Right lobe of liver (tissue), 6 donors: ENCODE data around the gene TMEM125. TPM values are rescaled to one million over a fixed set of nuclear protein-coding genes. Genes with fewer than 3 reads are reported as not detected.

Experiments
- ATAC-seq, 4 donors: fragments of 200-7000 bp; cut with Tn5 transposase; one replicate each; pipeline ENCODE4 v1.9.1; 2020; ENCODE audit warnings: mild to moderate bottlenecking in 4 of 4, moderate library complexity in 4 of 4
- DNase-seq, 3 donors: peaks; one replicate each; pipeline ENCODE4 v3.0.0-alpha.2; 2020
- H3K27ac ChIP-seq, 3 donors: fragments of 200-600 bp; one replicate each; pipeline ENCODE4 v1.8.0; 2022
- H3K27me3 ChIP-seq, 2 donors: fragments of 200-600 bp; one replicate each; pipeline ENCODE4 v1.8.0; 2022
- H3K36me3 ChIP-seq, 4 donors: fragments of 200-600 bp; sonication (generic) in 1 of 4; one replicate each; pipeline versions ENCODE4 v1.5.1 to v1.8.0; 2017 to 2022; ENCODE audit warnings: control low read depth in 1 of 4
- H3K4me1 ChIP-seq, 4 donors: fragments of 200-600 bp; sonication (generic) in 1 of 4; one replicate each; pipeline versions ENCODE4 v1.5.1 to v1.8.0; 2017 to 2022; ENCODE audit warnings: control low read depth in 1 of 4
- H3K4me3 ChIP-seq, 3 donors: fragments of 200-600 bp; one replicate each; pipeline ENCODE4 v1.8.0; 2022
- H3K9me3 ChIP-seq, 4 donors: fragments of 200-600 bp; sonication (generic) in 1 of 4; one replicate each; pipeline versions ENCODE4 v1.5.1 to v1.8.0; 2017 to 2022; ENCODE audit warnings: control low read depth in 1 of 4
- POLR2A ChIP-seq: fragments of 450-650 bp; IDR thresholded peaks from one replicate; pipeline ENCODE4 v1.6.1; 2017; ENCODE audit warnings: antibody characterized with exemption, mild to moderate bottlenecking
- WGBS: methylation state at CpG from one replicate; pipeline ENCODE4 v1.1.6; 2018; ENCODE audit warnings: low coverage, low lambda C conversion rate; ENCODE audit not compliant: insufficient coverage; ENCODE audit errors: missing lambda C conversion rate; 5-methylcytosine and 5-hydroxymethylcytosine counted together
- intact Hi-C, 2 donors: fragments of 100-400 bp; cut with DNase I; formaldehyde crosslinking; loops; one replicate each; pipeline versions ENCODE4 v1.11.2 to v1.14.1; 2022
- total RNA-seq, 6 experiments: library from RNA; depleted of rRNA in 2 of 6; stranded (reverse); fragments of >200 nt in 2 of 6; fragmentation: NEBNext Ultra II Directional in 3 of 6; extraction: Animal tissue kit (Norgen Biotek cat#: 25700) in 3 of 6; gene quantifications; one replicate each; pipeline versions ENCODE4 v1.1.0 to v1.2.4, GENCODE V29; 2016 to 2023
- TF ChIP-seq, protein P1 (sequence below), 4 donors: fragments of 200-600 bp in 3 of 4; fragments of 450-650 bp in 1 of 4; IDR thresholded peaks; one replicate each; pipeline versions ENCODE4 v1.5.1 to v1.8.0; 2016 to 2022; ENCODE audit warnings: antibody characterized with exemption in 4 of 4, mild to moderate bottlenecking in 2 of 4
- donor health status: DM: no; HTN: yes; CAD: no.
- donor health status: DM: no; HTN: no; CAD: no.
- donor health status: DM: no; HTN: no; CAD: no.
- donor health status: DM: no; HTN: yes; CAD: no.
- donor health status: DM: no; HTN: yes; CAD: no.

Gene TMEM125
- total RNA-seq, 6 experiments from 2014 or later, result 0.21 to 0.27 TPM; not detected in 4

DNA sequence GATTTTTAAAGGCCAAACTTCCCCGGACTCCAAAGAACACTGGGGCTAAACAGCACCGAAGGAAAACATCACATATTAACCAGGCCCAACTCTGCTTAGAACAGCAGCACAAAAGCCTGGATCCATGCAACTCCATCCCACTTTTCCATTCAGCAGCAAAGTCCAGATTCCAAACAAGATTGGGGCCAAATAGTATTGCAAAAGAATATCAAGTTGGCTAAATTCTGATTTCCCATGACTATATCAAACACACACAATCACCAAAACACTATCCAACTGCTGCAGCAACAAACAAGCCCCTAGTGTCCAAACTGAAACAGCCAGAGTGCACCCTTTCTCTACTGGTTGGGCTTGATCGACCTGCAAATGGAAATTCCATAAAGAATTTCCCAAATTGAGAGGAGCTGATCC is 19.4 kb upstream of the TMEM125 start:
- TF ChIP-seq, protein P1, sequence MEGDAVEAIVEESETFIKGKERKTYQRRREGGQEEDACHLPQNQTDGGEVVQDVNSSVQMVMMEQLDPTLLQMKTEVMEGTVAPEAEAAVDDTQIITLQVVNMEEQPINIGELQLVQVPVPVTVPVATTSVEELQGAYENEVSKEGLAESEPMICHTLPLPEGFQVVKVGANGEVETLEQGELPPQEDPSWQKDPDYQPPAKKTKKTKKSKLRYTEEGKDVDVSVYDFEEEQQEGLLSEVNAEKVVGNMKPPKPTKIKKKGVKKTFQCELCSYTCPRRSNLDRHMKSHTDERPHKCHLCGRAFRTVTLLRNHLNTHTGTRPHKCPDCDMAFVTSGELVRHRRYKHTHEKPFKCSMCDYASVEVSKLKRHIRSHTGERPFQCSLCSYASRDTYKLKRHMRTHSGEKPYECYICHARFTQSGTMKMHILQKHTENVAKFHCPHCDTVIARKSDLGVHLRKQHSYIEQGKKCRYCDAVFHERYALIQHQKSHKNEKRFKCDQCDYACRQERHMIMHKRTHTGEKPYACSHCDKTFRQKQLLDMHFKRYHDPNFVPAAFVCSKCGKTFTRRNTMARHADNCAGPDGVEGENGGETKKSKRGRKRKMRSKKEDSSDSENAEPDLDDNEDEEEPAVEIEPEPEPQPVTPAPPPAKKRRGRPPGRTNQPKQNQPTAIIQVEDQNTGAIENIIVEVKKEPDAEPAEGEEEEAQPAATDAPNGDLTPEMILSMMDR (IDR thresholded peaks at IDR 0.05), result peak; percentile 18 to 50 (median 39)
- TF ChIP-seq POLR2A, result peak; percentile 84
- DNase-seq, result peak in 2 of 3 donors; percentile 7 to 68
- Histone ChIP-seq H3K9me3 (no peaks in the 10 kb centered on the region), H3K36me3 (no peaks in the 10 kb centered on the region), H3K4me1 (peaks cover 0 to 14% (median 3%) of the 10 kb centered on the region in 4 donors), H3K27me3 (no peaks in the 10 kb centered on the region), H3K27ac (peak overlapping the region; percentile 60 to 90 (median 73)), H3K4me3 (peak overlapping the region; percentile 16 to 61 (median 59))
- 38% methylated on average over 3 of the region's 3 CpGs for WGBS
- peak; percentile 71 to 84 (median 74) for ATAC-seq
- intact Hi-C loops, result no loop called here

DNA sequence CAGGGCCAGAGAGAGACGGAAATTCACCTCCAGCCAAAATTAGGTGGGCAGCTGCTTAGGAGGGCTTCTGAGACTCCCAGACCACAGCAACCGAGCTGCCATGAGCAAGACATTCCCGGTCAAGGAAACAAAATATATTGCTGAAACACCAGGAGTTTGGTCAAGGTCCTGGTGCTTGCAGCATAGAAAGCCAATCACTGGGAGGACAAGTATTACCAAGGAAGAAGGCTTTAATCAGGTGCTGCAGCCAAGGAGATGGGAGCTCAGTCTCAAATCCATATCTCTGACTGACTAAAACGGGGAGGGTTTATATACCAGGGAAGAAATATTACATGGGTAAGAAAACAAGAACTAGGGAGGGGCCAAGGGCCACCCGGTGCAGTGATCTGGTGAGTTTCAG is 18.8 kb upstream of the TMEM125 start:
- Histone ChIP-seq H3K27me3 (no peaks in the 10 kb centered on the region), H3K36me3 (no peaks in the 10 kb centered on the region), H3K27ac (peak overlapping the region in 2 of 3 donors; percentile 73 to 90), H3K4me1 (peaks cover 0 to 21% (median 5%) of the 10 kb centered on the region in 4 donors), H3K4me3 (no peak overlapping the region), H3K9me3 (no peaks in the 10 kb centered on the region)
- TF ChIP-seq POLR2A, result no peak
- TF ChIP-seq, protein P1 (IDR thresholded peaks at IDR 0.05), result no peak
- intact Hi-C loops, result no loop called here
- no peak for ATAC-seq
- WGBS, result 39% methylated on average over 4 of the region's 5 CpGs
- peak in 2 of 3 donors; percentile 3 to 13 for DNase-seq

DNA sequence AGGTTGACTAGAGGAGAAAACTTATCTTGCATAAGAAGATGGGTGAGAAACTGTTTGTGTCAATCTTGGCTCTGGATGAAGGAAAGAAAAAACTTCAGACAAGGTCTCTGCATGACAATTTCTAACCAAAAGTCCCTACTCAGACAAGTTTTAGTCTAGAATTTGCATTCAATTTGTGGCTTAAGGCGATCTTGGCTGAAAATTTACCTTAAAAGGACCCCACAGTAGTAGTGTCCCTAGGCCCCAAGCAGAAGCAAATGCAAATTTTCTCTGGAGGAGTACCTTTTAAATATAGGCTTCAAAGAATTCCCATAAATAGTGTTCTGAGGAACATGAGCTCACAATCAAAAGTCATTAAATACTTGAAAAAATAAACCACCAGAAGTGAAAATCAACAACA is 17.6 kb upstream of the TMEM125 start:
- no peak for TF ChIP-seq POLR2A
- TF ChIP-seq, protein P1 (IDR thresholded peaks at IDR 0.05), result no peak
- Histone ChIP-seq H3K27me3 (no peaks in the 10 kb centered on the region), H3K9me3 (no peaks in the 10 kb centered on the region), H3K27ac (no peak overlapping the region), H3K36me3 (no peaks in the 10 kb centered on the region), H3K4me3 (no peak overlapping the region), H3K4me1 (peaks cover 0 to 33% (median 11%) of the 10 kb centered on the region in 4 donors)
- WGBS, result 100% methylated on average over 1 of the region's 1 CpG
- intact Hi-C loops, result no loop called here
- no peak for ATAC-seq
- no peak for DNase-seq

DNA sequence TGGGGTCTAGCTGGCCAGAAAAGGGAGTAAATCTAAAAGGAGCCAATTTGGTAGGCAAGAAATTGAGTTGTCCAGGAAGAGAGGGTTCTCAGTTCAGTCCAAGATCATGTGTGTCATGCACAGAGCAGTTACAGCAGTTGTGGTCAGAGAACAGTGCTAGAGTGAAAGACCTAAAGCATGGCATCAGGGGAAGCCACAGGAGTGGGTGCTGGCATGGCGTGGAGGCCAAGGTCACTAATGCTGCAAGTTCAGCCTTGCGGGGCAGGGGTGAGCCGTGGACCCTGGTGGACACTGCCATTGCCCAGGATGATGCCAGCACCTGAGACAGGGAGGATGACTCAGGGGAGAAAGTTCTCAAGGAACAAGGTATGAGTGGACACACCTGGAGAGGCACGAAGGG is 16.6 kb upstream of the TMEM125 start:
- ATAC-seq (no peak), DNase-seq (peak in 2 of 3 donors; percentile 10 to 37)
- Histone ChIP-seq H3K36me3 (no peaks in the 10 kb centered on the region), H3K4me3 (no peak overlapping the region), H3K9me3 (no peaks in the 10 kb centered on the region), H3K27me3 (no peaks in the 10 kb centered on the region), H3K4me1 (peaks cover 0 to 42% (median 16%) of the 10 kb centered on the region in 4 donors), H3K27ac (no peak overlapping the region)
- TF ChIP-seq POLR2A, result no peak
- TF ChIP-seq, protein P1 (IDR thresholded peaks at IDR 0.05), result no peak
- intact Hi-C loops, result no loop called here
- WGBS, result 94% methylated on average over 3 of the region's 4 CpGs
